ENCODE results near the gene ACSF3. TPM values are rescaled to one million over a fixed set of nuclear protein-coding genes. Genes with fewer than 3 reads are reported as not detected.
A peak's percentile ranks its signal among the peaks of the same experiment; 100 is the strongest.
"Not testable (repeated sequence)": the region's sequence is repeated elsewhere in the genome, so short reads cannot be mapped to it uniquely, and the experiment has no call there.

Gene ACSF3
- total RNA-seq, 1 experiment from 2014 or later = 54.9 TPM

DNA sequence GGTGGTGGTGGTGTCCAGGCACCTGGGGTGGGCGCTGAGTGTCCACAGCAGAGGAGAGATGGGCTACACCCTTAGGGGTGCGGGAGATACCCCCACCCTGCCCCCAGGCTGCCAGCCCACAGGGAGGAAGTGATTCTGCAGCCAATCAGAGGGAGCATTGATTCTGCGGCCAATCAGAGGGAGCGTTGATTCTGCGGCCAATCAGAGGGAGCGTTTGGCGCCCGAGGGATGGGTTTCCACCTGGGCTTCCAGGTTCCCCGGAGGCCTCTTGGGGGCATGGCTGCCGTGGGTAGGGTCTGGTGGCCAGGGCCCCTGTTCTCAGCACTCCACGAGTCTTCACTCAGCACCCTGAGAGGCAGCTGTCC lies 28.2 kb upstream of the ACSF3 start:
- no peak for DNase-seq
- H3K27me3 Mint-ChIP-seq (ENCODE audit: unreplicated experiment) = peaks cover 25% of the 10 kb centered on the region
- no peak overlapping the region for H3K4me3 Mint-ChIP-seq (ENCODE audit: low read depth, unreplicated experiment)
- H3K36me3 Mint-ChIP-seq (ENCODE audit: insufficient read depth, unreplicated experiment) = no peaks in the 10 kb centered on the region
- intact Hi-C loops (cut with micrococcal nuclease; ENCODE audit: unreplicated experiment) = no loop called here
- TF ChIP-seq CTCF (IDR thresholded peaks at IDR 0.05; ENCODE audit: unreplicated experiment) = no peak
- H3K4me1 Mint-ChIP-seq (ENCODE audit: low read depth, unreplicated experiment) = no peaks in the 10 kb centered on the region
- no peak overlapping the region for H3K27ac Mint-ChIP-seq (ENCODE audit: unreplicated experiment)
- BruUV-seq (replicated peaks) = no TSS peak
- no peaks in the 10 kb centered on the region for H3K9me3 Mint-ChIP-seq (ENCODE audit: low read depth, unreplicated experiment)
- CTCF ChIA-PET = no interaction called here

DNA sequence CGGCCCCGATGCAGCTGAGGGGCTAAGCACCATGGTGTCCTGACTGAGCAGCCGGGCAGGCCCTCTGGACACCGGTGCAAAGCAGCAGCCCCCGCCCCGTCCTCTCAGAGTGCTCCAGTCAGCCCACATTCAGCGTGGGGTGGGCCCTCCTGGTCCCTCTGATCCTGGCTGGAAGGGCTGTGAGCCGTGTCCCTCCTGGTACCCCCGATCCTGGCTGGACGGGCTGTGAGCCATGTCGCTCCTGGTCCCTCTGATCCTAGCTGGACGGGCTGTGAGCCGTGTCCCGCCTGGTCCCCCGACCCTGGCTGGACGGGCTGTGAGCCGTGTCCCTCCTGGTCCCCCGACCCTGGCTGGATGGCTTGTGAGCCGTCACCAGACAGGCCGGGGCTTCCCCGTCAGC lies 26.9 kb upstream of the ACSF3 start:
- TF ChIP-seq CTCF (IDR thresholded peaks at IDR 0.05; ENCODE audit: unreplicated experiment) = no peak
- Mint-ChIP-seq H3K27me3 (ENCODE audit: unreplicated experiment) (peaks cover 20% of the 10 kb centered on the region), H3K9me3 (ENCODE audit: low read depth, unreplicated experiment) (no peaks in the 10 kb centered on the region), H3K36me3 (ENCODE audit: insufficient read depth, unreplicated experiment) (no peaks in the 10 kb centered on the region), H3K27ac (ENCODE audit: unreplicated experiment) (no peak overlapping the region), H3K4me3 (ENCODE audit: low read depth, unreplicated experiment) (no peak overlapping the region), H3K4me1 (ENCODE audit: low read depth, unreplicated experiment) (no peaks in the 10 kb centered on the region)
- BruUV-seq (replicated peaks) = no TSS peak
- intact Hi-C loops (cut with micrococcal nuclease; ENCODE audit: unreplicated experiment) = no loop called here
- CTCF ChIA-PET = interaction anchor here (0.6 kb wide), 1 partner anchor 26 kb away, joined by 3 read pairs; no protein-coding TSS in a partner anchor
- DNase-seq = no peak

- no TSS peak for BruUV-seq (replicated peaks)
- intact Hi-C loops (cut with micrococcal nuclease; ENCODE audit: unreplicated experiment) = no loop called here
- Mint-ChIP-seq H3K27me3 (ENCODE audit: unreplicated experiment) (peaks cover 15% of the 10 kb centered on the region), H3K4me1 (ENCODE audit: low read depth, unreplicated experiment) (no peaks in the 10 kb centered on the region), H3K4me3 (ENCODE audit: low read depth, unreplicated experiment) (no peak overlapping the region), H3K9me3 (ENCODE audit: low read depth, unreplicated experiment) (no peaks in the 10 kb centered on the region), H3K36me3 (ENCODE audit: insufficient read depth, unreplicated experiment) (no peaks in the 10 kb centered on the region), H3K27ac (ENCODE audit: unreplicated experiment) (no peak overlapping the region)
- CTCF ChIA-PET = interaction anchor here (0.6 to 1.0 kb wide), 2 partner anchors 21 to 507 kb away, joined by 3 to 4 read pairs; no protein-coding TSS in a partner anchor
- TF ChIP-seq CTCF (IDR thresholded peaks at IDR 0.05; ENCODE audit: unreplicated experiment) = no peak
- DNase-seq = peak; percentile 68
Observed at GRCh38 chr16:89067677-89068443, 25.8 kb upstream of the ACSF3 start.

DNA sequence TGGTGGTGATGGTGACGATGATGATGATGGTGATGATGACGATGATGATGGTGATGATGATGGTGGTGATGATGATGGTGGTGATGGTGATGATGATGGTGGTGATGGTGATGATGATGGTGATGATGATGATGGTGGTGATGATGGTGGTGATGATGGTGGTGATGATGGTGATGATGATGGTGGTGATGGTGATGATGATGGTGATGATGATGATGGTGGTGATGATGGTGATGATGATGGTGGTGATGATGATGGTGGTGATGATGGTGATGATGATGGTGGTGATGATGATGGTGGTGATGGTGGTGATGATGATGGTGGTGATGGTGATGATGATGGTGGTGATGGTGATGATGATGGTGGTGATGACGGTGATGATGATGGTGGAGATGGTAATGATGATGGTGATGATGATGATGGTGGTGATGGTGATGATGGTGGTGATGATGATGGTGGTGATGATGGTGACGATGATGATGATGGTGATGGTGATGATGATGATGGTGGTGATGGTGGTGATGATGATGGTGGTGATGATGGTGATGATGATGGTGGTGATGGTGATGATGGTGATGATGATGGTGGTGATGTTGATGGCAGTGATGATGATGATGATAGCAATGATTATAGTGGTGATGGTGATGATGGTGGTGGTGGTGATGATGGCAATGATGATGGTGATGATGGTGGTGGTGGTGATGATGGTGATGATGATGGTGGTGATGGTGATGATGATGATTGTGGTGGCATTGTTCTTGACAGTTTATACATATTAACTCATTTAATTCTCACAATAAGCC lies 24.6 kb upstream of the ACSF3 start:
- H3K9me3 Mint-ChIP-seq (ENCODE audit: low read depth, unreplicated experiment); H3K4me3 Mint-ChIP-seq (ENCODE audit: low read depth, unreplicated experiment); H3K36me3 Mint-ChIP-seq (ENCODE audit: insufficient read depth, unreplicated experiment); DNase-seq; H3K27ac Mint-ChIP-seq (ENCODE audit: unreplicated experiment); intact Hi-C loops (cut with micrococcal nuclease; ENCODE audit: unreplicated experiment); H3K4me1 Mint-ChIP-seq (ENCODE audit: low read depth, unreplicated experiment); CTCF ChIA-PET; BruUV-seq (replicated peaks): not testable (repeated sequence)
- peaks cover 14% of the 10 kb centered on the region for H3K27me3 Mint-ChIP-seq (ENCODE audit: unreplicated experiment)

Measured in Calu3 (cell line).